Gastroesophageal sphincter (tissue), 3 donors: ENCODE data around the gene FBXO31.

ENCODE experiments used
- CTCF ChIP-seq, 4 experiments: fragments of 200-600 bp in 2 of 4; fragments of 450-650 bp in 2 of 4; sonication (generic) in 1 of 4; IDR thresholded peaks; one replicate each; pipeline ENCODE4 v1.5.1; 2017 to 2019; ENCODE audit warnings: antibody characterized with exemption in 4 of 4, mild to moderate bottlenecking in 2 of 4, moderate library complexity in 2 of 4
- POLR2A ChIP-seq, 2 donors: fragments of 450-650 bp; IDR thresholded peaks; one replicate each; pipeline ENCODE4 v1.6.1; 2017; ENCODE audit warnings: antibody characterized with exemption in 2 of 2, mild to moderate bottlenecking in 2 of 2, moderate library complexity in 1 of 2

GRCh38 chr16:87358696-87359095 is 24.9 kb downstream of the FBXO31 start:
- TF ChIP-seq CTCF (IDR thresholded peaks at IDR 0.05) (no peak), POLR2A (IDR thresholded peaks at IDR 0.05) (no peak)
